Epithelial cell of esophagus (primary cell): ENCODE data around the gene FMNL2.

Source experiments
- DNase-seq: peaks from one replicate; pipeline ENCODE4 v3.0.0; 2010; ENCODE audit warnings: low read depth
- H3K4me3 ChIP-seq: 2 replicates; pipeline ENCODE4 v1.5.1; 2011; ENCODE audit warnings: mild to moderate bottlenecking, low read length, control low read depth
- TF ChIP-seq, protein P1 (sequence below): IDR thresholded peaks from 2 replicates; pipeline ENCODE4 v1.5.1; 2011; ENCODE audit warnings: low read depth, mild to moderate bottlenecking, low read length, control low read depth, inconsistent platforms; ENCODE audit not compliant: insufficient read depth; ENCODE audit errors: missing control alignments

The FMNL2 gene

DNA sequence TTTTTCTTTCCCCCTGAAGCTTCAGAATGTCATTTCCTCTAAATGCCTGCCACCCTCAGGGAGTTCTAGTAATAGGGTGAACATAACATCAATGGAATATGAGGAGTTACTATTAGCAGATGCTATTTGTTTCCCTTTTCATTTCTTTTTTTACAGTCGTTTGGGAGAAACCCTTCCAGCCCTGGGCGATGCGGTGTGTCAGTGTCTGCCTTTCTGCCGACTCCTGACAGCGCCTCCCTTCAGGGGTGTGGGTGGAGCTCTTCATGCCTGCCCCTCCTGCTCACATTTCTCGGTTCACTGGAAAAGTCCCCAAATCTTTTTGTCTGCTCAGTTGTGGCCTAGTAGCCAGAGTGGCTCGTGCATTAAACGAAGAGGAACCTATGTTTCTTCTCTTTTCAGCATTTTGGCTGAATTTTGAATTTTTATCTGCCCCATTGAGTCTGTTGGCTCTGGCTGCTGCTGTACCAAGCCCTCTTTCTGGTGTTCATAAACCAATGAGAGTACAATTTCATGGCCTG lies 72.3 kb downstream of the FMNL2 start:
- TF ChIP-seq, protein P1, sequence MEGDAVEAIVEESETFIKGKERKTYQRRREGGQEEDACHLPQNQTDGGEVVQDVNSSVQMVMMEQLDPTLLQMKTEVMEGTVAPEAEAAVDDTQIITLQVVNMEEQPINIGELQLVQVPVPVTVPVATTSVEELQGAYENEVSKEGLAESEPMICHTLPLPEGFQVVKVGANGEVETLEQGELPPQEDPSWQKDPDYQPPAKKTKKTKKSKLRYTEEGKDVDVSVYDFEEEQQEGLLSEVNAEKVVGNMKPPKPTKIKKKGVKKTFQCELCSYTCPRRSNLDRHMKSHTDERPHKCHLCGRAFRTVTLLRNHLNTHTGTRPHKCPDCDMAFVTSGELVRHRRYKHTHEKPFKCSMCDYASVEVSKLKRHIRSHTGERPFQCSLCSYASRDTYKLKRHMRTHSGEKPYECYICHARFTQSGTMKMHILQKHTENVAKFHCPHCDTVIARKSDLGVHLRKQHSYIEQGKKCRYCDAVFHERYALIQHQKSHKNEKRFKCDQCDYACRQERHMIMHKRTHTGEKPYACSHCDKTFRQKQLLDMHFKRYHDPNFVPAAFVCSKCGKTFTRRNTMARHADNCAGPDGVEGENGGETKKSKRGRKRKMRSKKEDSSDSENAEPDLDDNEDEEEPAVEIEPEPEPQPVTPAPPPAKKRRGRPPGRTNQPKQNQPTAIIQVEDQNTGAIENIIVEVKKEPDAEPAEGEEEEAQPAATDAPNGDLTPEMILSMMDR, result no peak
- peak; percentile 67 for DNase-seq
- no peak overlapping the region for H3K4me3 ChIP-seq

DNA sequence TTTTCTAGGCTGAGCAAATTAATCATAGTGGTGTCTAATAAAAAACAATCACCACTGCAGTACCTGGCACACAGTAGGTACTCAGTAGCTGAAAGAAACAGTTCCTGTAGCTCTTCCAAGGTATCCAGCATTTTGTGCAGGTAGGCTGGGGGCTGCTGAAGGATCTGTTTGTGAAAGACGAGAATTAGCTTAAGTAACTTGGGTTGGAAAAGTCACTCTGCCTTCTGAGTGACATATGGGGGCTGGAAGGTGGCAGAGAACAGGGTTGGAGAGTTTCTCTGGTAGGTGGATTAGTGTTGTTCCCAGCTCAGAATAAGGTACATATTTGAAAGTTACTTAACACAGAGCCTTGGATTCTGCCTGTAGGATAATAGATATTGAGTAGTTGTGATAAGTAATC lies 72.8 kb downstream of the FMNL2 start:
- no peak overlapping the region for H3K4me3 ChIP-seq
- no peak for DNase-seq
- TF ChIP-seq, protein P1, result no peak

DNA sequence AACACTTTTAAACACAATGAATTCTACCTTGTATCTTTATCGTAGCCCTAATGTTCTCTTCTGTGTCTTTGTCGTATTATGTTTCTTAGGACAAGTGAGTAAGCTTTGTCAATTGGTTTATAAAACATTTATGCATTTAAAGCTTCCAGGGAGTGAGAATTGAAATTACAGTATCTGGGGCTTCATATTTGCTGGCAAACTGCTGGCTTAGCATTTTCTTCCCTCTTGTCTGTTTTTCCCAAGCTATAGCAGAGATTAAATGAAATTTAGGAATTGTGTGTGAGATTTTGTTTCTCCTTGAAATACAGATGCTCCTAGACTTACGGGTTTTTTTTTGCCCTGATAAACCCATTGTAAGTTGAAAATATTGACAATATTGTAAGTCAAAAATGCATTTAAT lies 73.3 kb downstream of the FMNL2 start:
- no peak overlapping the region for H3K4me3 ChIP-seq
- no peak for DNase-seq
- TF ChIP-seq, protein P1, result no peak

DNA sequence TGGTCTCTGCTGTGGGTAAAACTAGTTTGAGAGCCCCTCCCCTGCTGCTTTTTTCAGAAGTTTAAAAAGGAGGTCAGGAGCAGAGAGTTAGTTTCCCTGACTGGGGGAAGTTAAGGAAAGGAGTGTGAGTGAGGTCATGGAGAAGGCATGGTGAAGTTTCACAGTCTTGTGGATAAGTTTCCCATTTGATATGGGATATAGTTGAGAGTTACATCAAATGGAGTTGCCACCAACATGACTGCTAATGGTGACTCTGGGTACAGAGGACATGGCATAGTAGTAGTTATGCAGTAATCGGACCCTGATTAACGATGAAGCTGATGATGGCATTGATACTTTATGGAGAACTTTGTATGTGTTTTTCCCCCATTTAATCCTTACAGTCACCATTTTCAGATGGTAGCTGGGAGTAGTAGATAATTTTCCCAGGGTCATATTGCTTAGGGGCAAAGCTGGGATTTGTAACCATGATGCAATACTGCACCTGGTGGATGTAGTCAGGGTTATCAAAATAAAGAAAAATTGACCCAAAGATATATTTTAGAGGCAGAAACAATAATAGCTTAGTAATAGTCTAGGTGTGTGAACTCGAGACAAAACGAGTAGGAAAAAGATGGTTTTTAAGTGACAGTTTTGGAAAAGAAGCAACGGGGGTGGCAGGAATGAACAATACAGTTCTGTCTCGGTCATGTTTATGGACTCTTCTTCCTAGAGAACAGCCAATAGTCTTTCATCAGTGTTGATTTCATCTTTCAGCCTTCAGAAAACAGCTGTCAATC lies 74.6 kb downstream of the FMNL2 start:
- DNase-seq, result no peak
- no peak overlapping the region for H3K4me3 ChIP-seq
- TF ChIP-seq, protein P1, result no peak

DNA sequence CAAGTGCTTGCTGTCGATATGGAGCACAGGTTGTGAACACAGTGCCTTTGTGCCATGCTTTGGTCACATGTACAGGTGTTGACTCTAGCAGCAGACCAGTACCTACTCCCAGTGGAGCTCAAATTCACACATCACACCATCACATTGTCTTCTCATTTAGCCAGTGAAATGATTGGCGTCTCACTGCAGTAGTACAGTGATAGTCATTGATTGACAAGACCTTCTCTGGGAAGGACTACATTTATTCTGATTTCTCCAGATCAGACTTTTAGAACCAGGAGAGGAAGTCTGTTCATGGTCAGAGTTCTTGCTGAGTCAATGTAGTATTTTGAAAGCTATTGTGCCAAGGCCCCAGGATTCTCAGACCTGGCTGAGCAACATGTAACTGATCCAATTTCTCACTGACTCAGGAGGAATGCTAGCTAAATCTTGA lies 75.2 kb downstream of the FMNL2 start:
- TF ChIP-seq, protein P1, result no peak
- peak; percentile 71 for DNase-seq

DNA sequence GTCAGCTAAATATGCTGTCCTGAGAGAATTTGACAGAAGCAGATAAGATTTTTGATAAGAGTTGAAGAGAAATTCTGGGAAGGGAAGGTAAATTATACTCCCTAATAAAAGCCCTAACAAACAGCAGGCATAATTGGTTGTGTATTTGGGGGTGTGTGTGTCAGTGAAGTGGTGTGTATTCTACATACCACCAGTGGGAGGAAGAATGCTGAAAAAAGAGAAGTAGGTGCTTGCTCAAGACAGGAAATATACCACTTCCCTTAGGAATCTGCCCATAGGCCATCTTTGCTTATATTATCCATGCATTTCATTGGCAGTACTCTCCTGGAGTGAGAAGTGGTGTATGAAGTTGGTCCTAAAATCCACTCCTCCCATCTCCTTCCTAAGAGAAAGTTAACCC lies 76.2 kb downstream of the FMNL2 start:
- peak; percentile 46 for DNase-seq
- H3K4me3 ChIP-seq, result no peak overlapping the region
- TF ChIP-seq, protein P1, result no peak

More for the DNA sequence above, 75.2 kb downstream of the FMNL2 start:
- no peak overlapping the region for H3K4me3 ChIP-seq
